ENCODE data around the gene ATP1B4. TPM values are rescaled to one million over a fixed set of nuclear protein-coding genes. Genes with fewer than 3 reads are reported as not detected.

The ATP1B4 gene
- total RNA-seq, 1 experiment from 2014 or later, result not detected

DNA sequence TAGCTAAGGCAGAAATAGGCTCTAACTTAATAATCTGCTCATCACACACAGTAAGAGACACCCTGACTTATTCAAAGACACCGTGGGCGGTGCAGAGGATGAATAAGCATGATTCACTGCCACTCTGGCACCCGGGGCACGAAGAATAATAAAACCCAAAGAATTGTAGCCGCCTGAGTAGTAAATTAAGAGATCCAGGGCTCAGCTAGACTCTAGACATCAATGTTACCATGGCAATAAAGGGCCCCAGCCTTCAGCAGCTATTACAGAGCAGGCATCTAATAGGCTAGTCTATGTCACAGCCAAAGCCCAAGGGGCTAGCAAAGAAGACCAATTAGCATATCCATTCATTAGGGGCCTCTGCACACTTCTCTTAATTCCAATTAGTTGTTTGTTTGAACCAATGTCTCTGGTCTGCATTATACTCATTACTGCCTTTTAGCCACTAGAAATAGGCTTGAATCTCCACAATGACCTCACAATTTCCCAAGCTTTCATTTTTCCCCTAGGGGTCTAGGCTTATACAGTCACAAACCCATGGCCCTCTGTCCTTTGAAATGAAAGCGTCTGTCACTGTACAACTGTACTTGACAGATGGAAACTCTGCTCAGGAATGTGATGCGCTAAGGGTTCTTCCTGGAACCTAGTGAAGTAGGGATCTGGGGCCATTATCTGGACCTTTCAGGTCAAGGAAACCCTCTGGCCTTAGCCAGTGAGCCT lies 3.0 kb upstream of the ATP1B4 start:
- H3K27me3 ChIP-seq (ENCODE audit: control insufficient read depth, insufficient read depth, low read length), result no peaks in the 10 kb centered on the region
- no peaks in the 10 kb centered on the region for H3K36me3 ChIP-seq (replicated peaks; ENCODE audit: control insufficient read depth, insufficient read depth, low read length)
- H3K4me3 ChIP-seq (ENCODE audit: insufficient read depth, low read depth, low read length), result no peak overlapping the region
- DNase-seq, result no peak

DNA sequence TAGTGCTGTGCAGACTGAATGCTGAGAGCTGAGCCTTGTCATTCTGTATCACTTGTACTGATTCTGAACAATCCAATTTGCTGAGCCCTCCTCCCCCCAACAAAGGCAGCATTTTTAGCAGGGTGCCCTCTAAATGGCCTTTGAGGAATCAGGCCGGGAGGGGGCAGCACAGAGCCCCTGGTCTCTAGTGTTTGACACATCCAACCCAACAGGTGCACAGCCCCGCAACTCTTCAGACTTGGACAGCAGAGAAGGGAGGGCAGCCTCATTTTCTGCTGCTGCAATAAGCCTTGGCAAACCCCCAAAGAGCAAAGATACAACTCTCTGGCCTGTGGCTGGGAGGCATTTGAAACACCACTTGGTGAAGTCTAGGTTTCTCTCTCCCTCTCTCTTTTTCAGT lies 3.4 kb downstream of the ATP1B4 start:
- H3K27me3 ChIP-seq (ENCODE audit: control insufficient read depth, insufficient read depth, low read length), result no peaks in the 10 kb centered on the region
- H3K4me3 ChIP-seq (ENCODE audit: insufficient read depth, low read depth, low read length), result no peak overlapping the region
- H3K36me3 ChIP-seq (replicated peaks; ENCODE audit: control insufficient read depth, insufficient read depth, low read length), result no peaks in the 10 kb centered on the region
- DNase-seq, result peak; percentile 13

- no peaks in the 10 kb centered on the region for H3K36me3 ChIP-seq (replicated peaks; ENCODE audit: control insufficient read depth, insufficient read depth, low read length)
- no peaks in the 10 kb centered on the region for H3K27me3 ChIP-seq (ENCODE audit: control insufficient read depth, insufficient read depth, low read length)
- DNase-seq, result no peak
- no peak overlapping the region for H3K4me3 ChIP-seq (ENCODE audit: insufficient read depth, low read depth, low read length)
Observed at GRCh38 chrX:120365968-120366367, 4.1 kb downstream of the ATP1B4 start.

- no peaks in the 10 kb centered on the region for H3K27me3 ChIP-seq (ENCODE audit: control insufficient read depth, insufficient read depth, low read length)
- H3K4me3 ChIP-seq (ENCODE audit: insufficient read depth, low read depth, low read length), result no peak overlapping the region
- no peak for DNase-seq
- H3K36me3 ChIP-seq (replicated peaks; ENCODE audit: control insufficient read depth, insufficient read depth, low read length), result no peaks in the 10 kb centered on the region
Observed at GRCh38 chrX:120366794-120367193, 4.9 kb downstream of the ATP1B4 start.

GRCh38 chrX:120367402-120368109 lies 5.7 kb downstream of the ATP1B4 start:
- Histone ChIP-seq H3K36me3 (replicated peaks; ENCODE audit: control insufficient read depth, insufficient read depth, low read length) (no peaks in the 10 kb centered on the region), H3K4me3 (ENCODE audit: insufficient read depth, low read depth, low read length) (no peak overlapping the region), H3K27me3 (ENCODE audit: control insufficient read depth, insufficient read depth, low read length) (no peaks in the 10 kb centered on the region)
- DNase-seq, result no peak

DNA sequence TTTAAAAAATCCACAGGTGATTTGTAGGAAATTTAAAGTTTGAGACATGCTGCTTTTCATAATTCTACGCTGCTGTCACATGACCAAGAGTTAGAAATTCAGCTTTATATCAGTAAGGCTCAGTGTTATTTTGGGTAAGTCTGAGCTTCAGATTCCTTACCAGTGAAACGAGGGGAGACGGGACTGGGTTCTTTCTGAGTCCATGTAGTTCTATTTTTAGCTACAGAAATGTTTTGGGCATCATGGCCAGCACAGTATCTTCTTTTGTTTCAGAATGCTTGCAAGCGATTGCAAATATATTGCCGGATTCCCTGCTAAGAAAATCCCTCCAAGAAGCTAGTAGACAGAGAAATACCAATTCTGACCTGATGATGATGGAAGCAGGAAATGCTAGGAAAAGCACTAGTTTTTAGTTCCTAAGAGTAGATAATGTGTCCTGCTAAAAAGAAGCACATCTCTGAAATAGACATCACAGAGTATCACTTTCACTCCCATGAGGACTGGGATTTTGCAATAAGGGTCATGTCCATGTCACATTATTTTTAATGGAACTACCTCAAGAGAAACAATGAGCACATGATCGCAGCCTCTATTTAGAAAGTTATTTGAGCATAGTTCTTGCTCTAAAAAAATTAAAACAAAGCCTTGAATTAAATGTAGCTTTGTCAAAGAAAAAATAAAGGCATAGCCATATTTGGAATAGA lies 10.9 kb downstream of the ATP1B4 start:
- no peaks in the 10 kb centered on the region for H3K27me3 ChIP-seq (ENCODE audit: control insufficient read depth, insufficient read depth, low read length)
- DNase-seq, result no peak
- H3K4me3 ChIP-seq (ENCODE audit: insufficient read depth, low read depth, low read length), result no peak overlapping the region
- H3K36me3 ChIP-seq (replicated peaks; ENCODE audit: control insufficient read depth, insufficient read depth, low read length), result no peaks in the 10 kb centered on the region

DNA sequence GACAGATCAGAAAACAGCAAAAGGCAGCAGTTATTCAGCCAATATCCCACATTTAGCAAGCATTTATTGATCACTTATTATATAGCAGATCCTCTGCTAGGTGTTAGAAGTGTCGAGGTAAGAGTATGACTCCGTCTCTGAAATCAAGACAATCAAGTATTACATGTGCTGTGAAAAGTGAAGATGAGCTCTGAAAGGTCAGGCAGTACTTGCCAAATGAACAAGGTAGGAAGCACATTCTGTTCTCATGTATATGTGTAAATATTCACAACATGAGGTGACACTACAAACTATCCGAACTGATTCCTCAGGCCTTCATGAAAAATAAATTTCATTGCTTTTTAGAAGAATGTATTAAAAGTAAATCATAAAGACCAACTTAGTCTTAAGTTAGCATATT lies 15.3 kb downstream of the ATP1B4 start:
- H3K36me3 ChIP-seq (replicated peaks; ENCODE audit: control insufficient read depth, insufficient read depth, low read length), result no peaks in the 10 kb centered on the region
- no peak overlapping the region for H3K4me3 ChIP-seq (ENCODE audit: insufficient read depth, low read depth, low read length)
- no peaks in the 10 kb centered on the region for H3K27me3 ChIP-seq (ENCODE audit: control insufficient read depth, insufficient read depth, low read length)
- no peak for DNase-seq

GRCh38 chrX:120377715-120378114 lies 15.8 kb downstream of the ATP1B4 start:
- Histone ChIP-seq H3K27me3 (ENCODE audit: control insufficient read depth, insufficient read depth, low read length) (no peaks in the 10 kb centered on the region), H3K4me3 (ENCODE audit: insufficient read depth, low read depth, low read length) (no peak overlapping the region), H3K36me3 (replicated peaks; ENCODE audit: control insufficient read depth, insufficient read depth, low read length) (no peaks in the 10 kb centered on the region)
- no peak for DNase-seq

DNA sequence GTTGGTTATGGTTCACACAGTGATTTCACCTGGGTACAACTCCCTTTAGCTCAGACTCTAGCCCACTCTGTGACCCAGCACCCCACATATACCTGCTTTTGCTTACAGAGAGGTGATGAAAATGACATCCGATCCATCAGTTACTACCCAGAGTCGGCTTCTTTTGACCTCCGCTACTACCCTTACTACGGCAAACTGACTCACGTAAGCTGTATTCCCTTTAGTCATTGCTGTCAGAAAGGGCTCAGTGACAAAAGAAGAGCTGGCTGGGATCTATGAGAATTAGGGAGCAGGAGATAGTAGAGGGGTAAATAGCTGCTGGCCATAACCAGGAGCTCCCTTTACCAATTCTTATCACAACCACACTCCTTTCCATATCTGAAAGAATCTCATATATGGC lies 16.7 kb downstream of the ATP1B4 start:
- DNase-seq, result no peak
- no peaks in the 10 kb centered on the region for H3K36me3 ChIP-seq (replicated peaks; ENCODE audit: control insufficient read depth, insufficient read depth, low read length)
- no peaks in the 10 kb centered on the region for H3K27me3 ChIP-seq (ENCODE audit: control insufficient read depth, insufficient read depth, low read length)
- H3K4me3 ChIP-seq (ENCODE audit: insufficient read depth, low read depth, low read length), result no peak overlapping the region

DNA sequence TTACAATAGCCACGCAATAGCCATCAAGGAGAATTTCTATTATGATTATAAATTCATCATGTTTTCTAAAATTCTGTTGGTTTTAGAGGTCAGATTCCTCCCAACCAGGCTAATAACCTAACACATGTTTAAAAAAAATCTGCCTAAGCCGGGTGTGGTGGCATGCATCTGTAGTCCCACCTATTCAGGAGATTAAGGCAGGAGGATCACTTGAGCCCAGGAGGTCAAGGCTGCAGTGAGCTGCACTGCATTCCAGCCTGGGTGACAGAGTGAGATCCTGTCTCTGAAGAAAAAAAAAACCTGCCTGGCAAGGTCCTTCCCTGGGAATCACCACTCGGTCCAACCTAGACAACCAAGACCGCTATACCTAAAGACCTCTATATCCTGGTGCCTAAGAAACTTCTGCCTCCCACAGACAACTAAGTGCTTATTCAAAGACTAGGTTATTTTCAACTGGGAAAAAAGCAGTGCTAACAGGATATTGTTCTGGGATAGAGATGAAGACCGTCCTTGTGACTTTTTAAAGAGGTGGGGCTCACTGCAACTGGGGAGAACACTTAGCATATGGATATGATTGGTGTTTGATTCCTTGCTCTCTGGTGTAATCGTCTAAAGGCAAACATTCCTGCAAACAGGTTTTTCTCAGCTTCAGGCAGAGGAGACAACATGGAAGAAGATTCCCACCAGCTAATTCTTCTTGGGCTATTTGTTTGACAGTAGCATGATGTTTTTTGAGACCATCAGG lies 18.2 kb downstream of the ATP1B4 start:
- DNase-seq, result no peak
- no peak overlapping the region for H3K4me3 ChIP-seq (ENCODE audit: insufficient read depth, low read depth, low read length)
- H3K36me3 ChIP-seq (replicated peaks; ENCODE audit: control insufficient read depth, insufficient read depth, low read length), result no peaks in the 10 kb centered on the region
- H3K27me3 ChIP-seq (ENCODE audit: control insufficient read depth, insufficient read depth, low read length), result no peaks in the 10 kb centered on the region

- Histone ChIP-seq H3K4me3 (ENCODE audit: insufficient read depth, low read depth, low read length) (no peak overlapping the region), H3K27me3 (ENCODE audit: control insufficient read depth, insufficient read depth, low read length) (no peaks in the 10 kb centered on the region), H3K36me3 (replicated peaks; ENCODE audit: control insufficient read depth, insufficient read depth, low read length) (no peaks in the 10 kb centered on the region)
- DNase-seq, result peak; percentile 8
Observed at GRCh38 chrX:120380699-120381098, 18.8 kb downstream of the ATP1B4 start.

DNA sequence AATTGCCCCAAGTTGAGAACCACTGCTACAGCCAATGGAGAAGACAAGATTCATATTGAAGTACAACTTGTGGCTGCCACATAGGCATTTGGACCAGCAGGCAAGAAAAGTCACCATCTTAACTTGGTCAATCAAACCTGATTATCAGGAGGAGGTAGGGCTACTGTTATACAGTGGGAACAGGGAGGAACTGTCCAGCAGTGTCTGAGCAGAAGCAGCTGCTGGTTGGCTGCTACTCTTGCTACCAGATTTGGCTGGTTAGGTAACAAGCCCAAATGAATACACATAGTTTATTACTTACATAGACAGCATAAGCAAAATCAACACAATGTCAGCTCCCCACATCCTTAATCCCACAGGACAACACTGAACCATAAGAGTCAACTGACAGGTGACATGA lies 39.4 kb downstream of the ATP1B4 start:
- DNase-seq, result no peak
- no peaks in the 10 kb centered on the region for H3K36me3 ChIP-seq (replicated peaks; ENCODE audit: control insufficient read depth, insufficient read depth, low read length)
- no peak overlapping the region for H3K4me3 ChIP-seq (ENCODE audit: insufficient read depth, low read depth, low read length)
- H3K27me3 ChIP-seq (ENCODE audit: control insufficient read depth, insufficient read depth, low read length), result no peaks in the 10 kb centered on the region

DNA sequence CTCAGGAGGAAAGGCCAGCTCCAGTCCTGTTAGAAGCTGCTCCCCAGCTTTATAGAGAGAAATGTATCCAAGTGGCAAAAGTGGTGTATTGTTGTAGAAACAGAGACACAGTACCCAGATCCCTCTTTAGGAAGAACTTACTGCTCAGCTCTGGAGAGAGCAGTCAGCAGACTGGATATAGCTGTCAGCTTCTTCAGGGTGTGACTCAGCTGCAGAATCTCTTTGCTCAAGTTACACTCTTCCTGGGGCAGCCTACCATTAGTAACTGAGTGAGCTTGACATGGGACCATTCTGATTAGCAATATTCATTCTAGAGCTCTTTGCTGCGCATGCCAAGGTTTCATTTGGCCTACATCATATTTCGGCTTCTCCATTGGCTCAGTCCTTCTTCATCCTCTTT lies 40.5 kb downstream of the ATP1B4 start:
- no peak for DNase-seq
- Histone ChIP-seq H3K27me3 (ENCODE audit: control insufficient read depth, insufficient read depth, low read length) (no peaks in the 10 kb centered on the region), H3K4me3 (ENCODE audit: insufficient read depth, low read depth, low read length) (no peak overlapping the region), H3K36me3 (replicated peaks; ENCODE audit: control insufficient read depth, insufficient read depth, low read length) (no peaks in the 10 kb centered on the region)

DNA sequence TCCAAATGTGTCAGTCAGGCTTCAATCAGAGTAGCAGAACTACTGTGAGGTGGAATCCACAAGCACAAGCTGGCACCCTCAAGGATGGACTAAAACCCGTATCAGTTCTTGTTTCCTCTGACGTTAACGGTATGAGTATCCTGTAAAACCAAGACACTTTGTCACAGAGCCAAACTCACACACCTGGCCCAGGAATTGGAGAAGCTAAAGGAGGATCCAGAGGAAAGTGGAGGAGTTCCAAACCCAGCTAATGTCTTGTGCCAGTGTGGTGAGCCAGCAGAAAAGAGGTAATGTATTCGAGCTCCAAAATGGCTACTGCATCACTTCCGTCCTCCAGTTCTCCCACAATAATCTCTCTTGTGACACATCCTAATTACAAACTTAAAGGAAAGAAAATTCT lies 44.7 kb downstream of the ATP1B4 start:
- Histone ChIP-seq H3K36me3 (replicated peaks; ENCODE audit: control insufficient read depth, insufficient read depth, low read length) (no peaks in the 10 kb centered on the region), H3K27me3 (ENCODE audit: control insufficient read depth, insufficient read depth, low read length) (no peaks in the 10 kb centered on the region), H3K4me3 (ENCODE audit: insufficient read depth, low read depth, low read length) (no peak overlapping the region)
- no peak for DNase-seq
